Suprapubic skin (tissue), 4 donors: Measurements from ENCODE around the gene FLNA. TPM values are rescaled to one million over a fixed set of nuclear protein-coding genes. Genes with fewer than 3 reads are reported as not detected.
"Not testable (repeated sequence)": the region's sequence is repeated elsewhere in the genome, so short reads cannot be mapped to it uniquely, and the experiment has no call there.

Source experiments
- DNase-seq, 2 donors: peaks; one replicate each; pipeline ENCODE4 v3.0.0-alpha.2; 2019; ENCODE audit warnings: low spot score in 2 of 2
- H3K27ac ChIP-seq: fragments of 200-600 bp; sonication (generic); one replicate; pipeline ENCODE4 v1.5.1; 2019
- H3K27me3 ChIP-seq: fragments of 200-600 bp; sonication (generic); one replicate; pipeline ENCODE4 v1.5.1; 2019
- H3K36me3 ChIP-seq: fragments of 200-600 bp; sonication (generic); one replicate; pipeline ENCODE4 v1.5.1; 2019
- H3K4me1 ChIP-seq: fragments of 200-600 bp; sonication (generic); one replicate; pipeline ENCODE4 v1.5.1; 2019
- H3K4me3 ChIP-seq: fragments of 200-600 bp; sonication (generic); one replicate; pipeline ENCODE4 v1.5.1; 2019; ENCODE audit warnings: mild to moderate bottlenecking
- H3K9me3 ChIP-seq: fragments of 200-600 bp; sonication (generic); one replicate; pipeline ENCODE4 v1.5.1; 2019
- CTCF ChIP-seq, 2 donors: fragments of 200-600 bp in 1 of 2; fragments of 450-650 bp in 1 of 2; sonication (generic) in 1 of 2; IDR thresholded peaks; one replicate each; pipeline ENCODE4 v1.5.1; 2016 to 2019; ENCODE audit warnings: antibody characterized with exemption in 2 of 2, mild to moderate bottlenecking in 1 of 2, moderate library complexity in 1 of 2
- EP300 ChIP-seq: sonication (generic); formaldehyde crosslinking; IDR thresholded peaks from one replicate; pipeline ENCODE4 v1.6.1; 2017; ENCODE audit warnings: antibody characterized with exemption
- POLR2A ChIP-seq, 2 donors: fragments of 450-650 bp; IDR thresholded peaks; one replicate each; pipeline ENCODE4 v1.6.1; 2017; ENCODE audit warnings: antibody characterized with exemption in 2 of 2, mild to moderate bottlenecking in 2 of 2, moderate library complexity in 2 of 2
- POLR2AphosphoS5 ChIP-seq, 3 donors: sonication (generic); formaldehyde crosslinking; IDR thresholded peaks; one replicate each; pipeline ENCODE4 v1.6.1; 2017; ENCODE audit warnings: antibody characterized with exemption in 3 of 3
- WGBS: methylation state at CpG from one replicate; pipeline ENCODE4 v1.1.5; 2018; 5-methylcytosine and 5-hydroxymethylcytosine counted together
- total RNA-seq, 4 donors: library from RNA; depleted of rRNA; stranded (reverse); fragments of >200 nt; gene quantifications; one replicate each; pipeline ENCODE4 v1.1.0, GENCODE V29; 2016

FLNA gene
- total RNA-seq, 4 donors from 2014 or later: 374 to 402 (median 386) TPM

- Histone ChIP-seq H3K4me3 (no peak overlapping the region), H3K4me1 (peaks cover 34% of the 10 kb centered on the region), H3K36me3 (peaks cover 8% of the 10 kb centered on the region), H3K9me3 (no peaks in the 10 kb centered on the region), H3K27me3 (no peaks in the 10 kb centered on the region), H3K27ac (no peak overlapping the region)
- WGBS: 60% methylated on average over 6 of the region's 6 CpGs
- DNase-seq: no peak
- TF ChIP-seq POLR2AphosphoS5 (IDR thresholded peaks at IDR 0.05): no peak
- no peak for TF ChIP-seq EP300
- TF ChIP-seq POLR2A (IDR thresholded peaks at IDR 0.05): no peak
- TF ChIP-seq CTCF (IDR thresholded peaks at IDR 0.05): no peak
Measured at GRCh38 chrX:154401045-154401799, 26.8 kb upstream of the FLNA start.

- H3K9me3 ChIP-seq, DNase-seq, H3K27me3 ChIP-seq, H3K36me3 ChIP-seq, H3K27ac ChIP-seq: not testable (repeated sequence)
- Histone ChIP-seq H3K4me1 (peaks cover 34% of the 10 kb centered on the region), H3K4me3 (peak overlapping the region; percentile 70)
- WGBS: 69% methylated on average over 5 of the region's 6 CpGs
Measured at GRCh38 chrX:154400369-154400817, 26.0 kb upstream of the FLNA start.

GRCh38 chrX:154399527-154400368 is 25.3 kb upstream of the FLNA start:
- peak overlapping the region; percentile 98 for H3K27ac ChIP-seq
- no peak for DNase-seq
- WGBS: 63% methylated on average over 12 of the region's 14 CpGs
- H3K27me3 ChIP-seq: no peaks in the 10 kb centered on the region
- peaks cover 34% of the 10 kb centered on the region for H3K4me1 ChIP-seq
- peak overlapping the region; percentile 70 for H3K4me3 ChIP-seq
- H3K9me3 ChIP-seq: no peaks in the 10 kb centered on the region
- peaks cover 8% of the 10 kb centered on the region for H3K36me3 ChIP-seq
- TF ChIP-seq EP300 (no peak), POLR2AphosphoS5 (IDR thresholded peaks at IDR 0.05) (no peak), POLR2A (IDR thresholded peaks at IDR 0.05) (no peak), CTCF (IDR thresholded peaks at IDR 0.05) (no peak)

- H3K36me3 ChIP-seq: peaks cover 8% of the 10 kb centered on the region
- DNase-seq: peak; percentile 93 to 94
- WGBS: 36% methylated on average over 49 of the region's 49 CpGs
- H3K27ac ChIP-seq: peak overlapping the region; percentile 98
- no peaks in the 10 kb centered on the region for H3K27me3 ChIP-seq
- TF ChIP-seq POLR2A (IDR thresholded peaks at IDR 0.05): no peak
- peak in 1 of 3 donors; percentile 10 for TF ChIP-seq POLR2AphosphoS5 (IDR thresholded peaks at IDR 0.05)
- TF ChIP-seq CTCF (IDR thresholded peaks at IDR 0.05): peak; percentile 71 to 83
- no peak for TF ChIP-seq EP300
- H3K4me3 ChIP-seq: peak overlapping the region; percentile 70
- no peaks in the 10 kb centered on the region for H3K9me3 ChIP-seq
- peaks cover 34% of the 10 kb centered on the region for H3K4me1 ChIP-seq
Measured at GRCh38 chrX:154398668-154399526, 24.5 kb upstream of the FLNA start.

- Histone ChIP-seq H3K27me3 (no peaks in the 10 kb centered on the region), H3K4me3 (peak within 1 kb of the TSS; percentile 70), H3K36me3 (peaks cover 8% of the 10 kb centered on the region), H3K27ac (peak within 1 kb of the TSS; percentile 98), H3K4me1 (peaks cover 34% of the 10 kb centered on the region), H3K9me3 (no peaks in the 10 kb centered on the region)
- TF ChIP-seq POLR2A (IDR thresholded peaks at IDR 0.05): peak; percentile 94 to 95
- TF ChIP-seq POLR2AphosphoS5 (IDR thresholded peaks at IDR 0.05): peak; percentile 97 to 100 (median 99)
- no peak for TF ChIP-seq EP300
- DNase-seq: peak; percentile 95
- 48% methylated on average over 51 of the region's 69 CpGs for WGBS
Measured at GRCh38 chrX:154397888-154398667, 23.6 kb upstream of the FLNA start, which contains the start of gene RPL10. RPL10 (plus strand) TSS chrX:154398377; CDS start chrX:154398520, 143 bp downstream.
